Epithelial cell of esophagus (primary cell): Measurements from ENCODE around the gene SEC14L6.
"Not testable (repeated sequence)": the region's sequence is repeated elsewhere in the genome, so short reads cannot be mapped to it uniquely, and the experiment has no call there.

Experiments used
- DNase-seq: peaks from one replicate; pipeline ENCODE4 v3.0.0; 2010; ENCODE audit warnings: low read depth
- H3K4me3 ChIP-seq: 2 replicates; pipeline ENCODE4 v1.5.1; 2011; ENCODE audit warnings: mild to moderate bottlenecking, low read length, control low read depth
- CTCF ChIP-seq: IDR thresholded peaks from 2 replicates; pipeline ENCODE4 v1.5.1; 2011; ENCODE audit warnings: low read depth, mild to moderate bottlenecking, low read length, control low read depth, inconsistent platforms; ENCODE audit not compliant: insufficient read depth; ENCODE audit errors: missing control alignments

The SEC14L6 gene

GRCh38 chr22:30559889-30560288 lies 13.3 kb upstream of the SEC14L6 start:
- H3K4me3 ChIP-seq: no peak overlapping the region
- TF ChIP-seq CTCF: no peak
- no peak for DNase-seq

GRCh38 chr22:30557243-30557642 lies 10.7 kb upstream of the SEC14L6 start:
- no peak for TF ChIP-seq CTCF
- H3K4me3 ChIP-seq: no peak overlapping the region
- no peak for DNase-seq

GRCh38 chr22:30556388-30556787 lies 9.8 kb upstream of the SEC14L6 start:
- no peak for TF ChIP-seq CTCF
- no peak overlapping the region for H3K4me3 ChIP-seq
- DNase-seq: no peak

- H3K4me3 ChIP-seq: no peak overlapping the region
- no peak for DNase-seq
- no peak for TF ChIP-seq CTCF
Observed at GRCh38 chr22:30555282-30556210, 9.0 kb upstream of the SEC14L6 start.

- DNase-seq: no peak
- no peak overlapping the region for H3K4me3 ChIP-seq
Observed at GRCh38 chr22:30553971-30554370, 7.4 kb upstream of the SEC14L6 start.

GRCh38 chr22:30552719-30553118 lies 6.2 kb upstream of the SEC14L6 start:
- no peak for TF ChIP-seq CTCF
- no peak for DNase-seq
- H3K4me3 ChIP-seq: no peak overlapping the region

More at GRCh38 chr22:30553971-30554370, 7.4 kb upstream of the SEC14L6 start:
- TF ChIP-seq CTCF: no peak

GRCh38 chr22:30551813-30552212 lies 5.3 kb upstream of the SEC14L6 start:
- DNase-seq, H3K4me3 ChIP-seq: not testable (repeated sequence)
